ENCODE results near the gene VAMP5. TPM values are rescaled to one million over a fixed set of nuclear protein-coding genes. Genes with fewer than 3 reads are reported as not detected.

VAMP5 gene
- total and polyA plus RNA-seq, 2 of the 8 experiments (the other 6 are each of a cell fraction or from before 2014, with no cell fraction given), result 4.7 to 14.2 TPM

DNA sequence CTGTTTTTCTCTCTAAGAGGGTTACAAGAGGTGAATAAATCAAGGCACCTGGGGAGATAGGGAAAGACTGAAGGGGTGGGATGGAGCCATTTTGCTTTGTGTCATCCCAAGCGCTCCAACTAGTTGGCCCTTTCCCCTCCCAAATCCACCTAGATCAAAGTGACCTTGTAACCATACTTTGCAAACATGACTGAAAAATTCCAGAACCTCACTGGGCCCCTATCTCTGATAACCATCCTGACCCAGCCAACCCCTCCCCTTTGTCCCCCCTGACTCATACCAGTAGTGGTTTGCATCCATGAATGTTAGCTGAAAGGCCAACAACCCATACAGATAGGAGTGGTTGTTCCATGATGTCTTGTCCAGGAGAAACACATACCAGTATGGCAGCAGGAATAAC, 26.1 kb upstream of the VAMP5 start:
- H4K8ac ChIP-seq (ENCODE audit: extremely low read depth, insufficient read depth, low read length), result no peak overlapping the region
- no peak overlapping the region for H3K27ac ChIP-seq (ENCODE audit: low read depth, low read length)
- DNase-seq (ENCODE audit: low read depth in 1 of 2, low spot score in 2 of 2), result no peak
- H4K91ac ChIP-seq (replicated peaks; ENCODE audit: insufficient read length, low read length), result no peak overlapping the region
- no peak overlapping the region for H3K4me2 ChIP-seq (ENCODE audit: insufficient read depth in 1 of 2, low read depth in 2 of 2, low read length in 2 of 2)
- 0 out of 2 replicates have a peak, but pooled peaks cover 4% of the 10 kb centered on the region for H3K79me1 ChIP-seq (ENCODE audit: low read depth, low read length)
- H3K79me2 ChIP-seq (ENCODE audit: control insufficient read depth in 1 of 2, insufficient read depth in 2 of 2, low read length in 2 of 2), result peaks cover 0 to 18% of the 10 kb centered on the region in 2 experiments; a peak in 2 of 4 replicates
- H3K56ac ChIP-seq (replicated peaks; ENCODE audit: insufficient read length, low read depth, low read length), result no peak overlapping the region
- POLR2A ChIA-PET (ENCODE audit: partially characterized antibody), result interaction anchor here (1.0 to 38.6 kb wide), 3 partner anchors 17 to 189 kb away, joined by 3 to 1889 read pairs (median 803); partner anchors contain the start of genes CAPG, MAT2A and SH2D6
- no peak overlapping the region for H2AK5ac ChIP-seq (ENCODE audit: low read depth, low read length)
- no peak overlapping the region for H3K4me3 ChIP-seq (ENCODE audit: extremely low read depth in 1 of 4, insufficient read depth in 2 of 4, low read depth in 3 of 4, low read length in 4 of 4)
- H3K23ac ChIP-seq (ENCODE audit: insufficient read length), result no peak overlapping the region
- CTCF ChIA-PET (ENCODE audit: partially characterized antibody), result interaction anchor here (1.0 to 2.0 kb wide), 3 partner anchors 23 to 165 kb away, joined by 3 to 15 read pairs (median 3); no protein-coding TSS in a partner anchor
- H4K20me1 ChIP-seq (replicated peaks in 1 of 2; ENCODE audit: control insufficient read depth in 1 of 2, insufficient read depth in 2 of 2, low read length in 2 of 2), result no peaks in the 10 kb centered on the region
- H4K5ac ChIP-seq (ENCODE audit: insufficient read length, low read depth, low read length), result no peak overlapping the region
- no peak overlapping the region for H2BK120ac ChIP-seq (replicated peaks; ENCODE audit: low read depth, low read length)
- H2BK12ac ChIP-seq (ENCODE audit: low read depth, low read length), result no peak overlapping the region
- WGBS, 2 experiments (ENCODE audit: extremely low coverage in 1 of 2, insufficient coverage in 1 of 2, insufficient read length in 1 of 2, insufficient replicate concordance in 2 of 2, low coverage in 1 of 2, low lambda C conversion rate in 2 of 2, missing lambda C conversion rate in 1 of 2), result 89% methylated on average over 1 of the region's 1 CpG; no CpG with 5 or more reads in 1 of the 2 experiments
- no peaks in the 10 kb centered on the region for H3K4me1 ChIP-seq (replicated peaks in 1 of 4; ENCODE audit: control insufficient read depth in 3 of 4, insufficient read depth in 4 of 4, low read length in 3 of 4)
- no peak overlapping the region for H2BK15ac ChIP-seq (ENCODE audit: low read length)
- H2BK20ac ChIP-seq (ENCODE audit: low read length), result no peak overlapping the region
- H2BK5ac ChIP-seq (ENCODE audit: low read depth, low read length), result no peak overlapping the region
- no peaks in the 10 kb centered on the region for H3K27me3 ChIP-seq (replicated peaks in 1 of 4; ENCODE audit: control insufficient read depth in 3 of 4, extremely low read depth in 1 of 4, insufficient read depth in 3 of 4, low read length in 3 of 4)
- no peak for TF ChIP-seq MAFK (IDR thresholded peaks at IDR 0.05; ENCODE audit: low read depth, low read length)
- no peak for TF ChIP-seq SIX5 (IDR thresholded peaks at IDR 0.05; ENCODE audit: low read depth, low read length)
- no peak for TF ChIP-seq POLR2A (IDR thresholded peaks at IDR 0.05; ENCODE audit: control extremely low read depth in 1 of 2, low read depth in 2 of 2, low read length in 2 of 2)
- no peak for TF ChIP-seq POLR2AphosphoS5 (IDR thresholded peaks at IDR 0.05; ENCODE audit: low read depth, low read length)
- TF ChIP-seq, protein P1, sequence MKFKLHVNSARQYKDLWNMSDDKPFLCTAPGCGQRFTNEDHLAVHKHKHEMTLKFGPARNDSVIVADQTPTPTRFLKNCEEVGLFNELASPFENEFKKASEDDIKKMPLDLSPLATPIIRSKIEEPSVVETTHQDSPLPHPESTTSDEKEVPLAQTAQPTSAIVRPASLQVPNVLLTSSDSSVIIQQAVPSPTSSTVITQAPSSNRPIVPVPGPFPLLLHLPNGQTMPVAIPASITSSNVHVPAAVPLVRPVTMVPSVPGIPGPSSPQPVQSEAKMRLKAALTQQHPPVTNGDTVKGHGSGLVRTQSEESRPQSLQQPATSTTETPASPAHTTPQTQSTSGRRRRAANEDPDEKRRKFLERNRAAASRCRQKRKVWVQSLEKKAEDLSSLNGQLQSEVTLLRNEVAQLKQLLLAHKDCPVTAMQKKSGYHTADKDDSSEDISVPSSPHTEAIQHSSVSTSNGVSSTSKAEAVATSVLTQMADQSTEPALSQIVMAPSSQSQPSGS (IDR thresholded peaks at IDR 0.05; ENCODE audit: low read length), result no peak
- TF ChIP-seq SAP30 (IDR thresholded peaks at IDR 0.05; ENCODE audit: insufficient read depth, insufficient replicate concordance, low read length), result no peak
- H3K23me2 ChIP-seq (ENCODE audit: low read depth, low read length), result peaks cover 5% of the 10 kb centered on the region
- H2AFZ ChIP-seq (ENCODE audit: low read length), result no peak overlapping the region
- H3K9me3 ChIP-seq (ENCODE audit: insufficient read depth in 2 of 2, low read depth in 1 of 2, low read length in 1 of 2), result no peaks in the 10 kb centered on the region
- H3K9ac ChIP-seq (replicated peaks in 1 of 4; ENCODE audit: extremely low read depth in 1 of 4, low read depth in 3 of 4, low read length in 3 of 4), result no peak overlapping the region
- H3K14ac ChIP-seq (ENCODE audit: insufficient read length), result no peak overlapping the region
- peaks cover 10 to 30% (median 20%) of the 10 kb centered on the region in 4 experiments; a peak in 7 of 8 replicates for H3K36me3 ChIP-seq (ENCODE audit: control insufficient read depth in 2 of 4, insufficient read depth in 4 of 4, low read length in 3 of 4)
- FAIRE-seq, result no peak
- H3K18ac ChIP-seq (ENCODE audit: extremely low read depth, low read length), result no peak overlapping the region
- no peak overlapping the region for H3K4ac ChIP-seq (replicated peaks; ENCODE audit: insufficient read length, low read depth, low read length)

Measured in H1 (cell line).